ENCODE data around the gene IVNS1ABP.

DNA sequence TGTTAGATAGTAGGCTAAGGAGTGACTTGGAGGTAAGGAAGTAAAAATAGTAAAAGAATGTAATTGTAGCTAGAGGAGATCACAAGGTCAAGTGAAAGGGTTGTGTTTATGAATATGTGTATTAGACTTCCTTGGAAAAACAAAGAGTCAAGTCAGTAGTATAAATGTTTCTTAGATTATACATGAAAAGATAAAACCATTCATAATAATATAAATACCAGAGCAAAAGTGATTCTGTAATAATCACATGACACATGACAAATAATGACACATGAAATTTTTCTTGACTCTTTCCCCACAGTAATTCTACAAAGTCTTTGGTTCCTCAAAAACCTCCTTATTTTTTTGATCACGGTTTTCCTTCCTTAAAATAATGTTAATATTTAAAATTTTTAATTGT, 56.4 kb downstream of the IVNS1ABP start:
- TF ChIP-seq ZNF224 (CRISPR knock-in tag; IDR thresholded peaks at IDR 0.05) = no peak
- no peak for TF ChIP-seq SAFB2 (CRISPR knock-in tag; IDR thresholded peaks at IDR 0.05; ENCODE audit: borderline replicate concordance, low read depth)
- no peak for TF ChIP-seq CTCF (CRISPR knock-in tag; IDR thresholded peaks at IDR 0.05)
- no peak for TF ChIP-seq ZFX (CRISPR knock-in tag; IDR thresholded peaks at IDR 0.05; ENCODE audit: low read depth)
- no peak for TF ChIP-seq ZNF10 (CRISPR knock-in tag; IDR thresholded peaks at IDR 0.05; ENCODE audit: borderline replicate concordance, low read depth)
- no peak for TF ChIP-seq TAF1 (CRISPR knock-in tag; IDR thresholded peaks at IDR 0.05)
- no peak for TF ChIP-seq HNRNPUL1 (IDR thresholded peaks at IDR 0.05; ENCODE audit: low read depth, low read length)
- no peak for TF ChIP-seq KLF13 (CRISPR knock-in tag; IDR thresholded peaks at IDR 0.05)
- no peak for TF ChIP-seq ZNF468 (CRISPR knock-in tag; IDR thresholded peaks at IDR 0.05)
- TF ChIP-seq FOXP4 (CRISPR knock-in tag; IDR thresholded peaks at IDR 0.05) = no peak

Measured in HepG2 (cell line).